Cerebellar nuclear complex (tissue), 1 donor: ENCODE measurements around the gene OR6V1.
"Not testable (repeated sequence)": the region's sequence is repeated elsewhere in the genome, so short reads cannot be mapped to it uniquely, and the experiment has no call there.

Experiments
- DNase-seq, 2 experiments: peaks; one replicate each; lab custom pipeline; 2025; lab: John Stamatoyannopoulos, UW

Gene OR6V1

GRCh38 chr7:143042790-143043271 is 9.3 kb upstream of the OR6V1 start:
- no peak for DNase-seq

GRCh38 chr7:143043391-143043790 is 8.8 kb upstream of the OR6V1 start:
- no peak for DNase-seq

GRCh38 chr7:143046426-143046851 is 5.7 kb upstream of the OR6V1 start:
- no peak for DNase-seq

- DNase-seq = no peak
Measured at GRCh38 chr7:143047326-143047725, 4.8 kb upstream of the OR6V1 start.

GRCh38 chr7:143048827-143049226 is 3.3 kb upstream of the OR6V1 start:
- DNase-seq = no peak

- DNase-seq = no peak
Measured at GRCh38 chr7:143049362-143049761, 2.8 kb upstream of the OR6V1 start.

GRCh38 chr7:143050931-143051330 is 1.2 kb upstream of the OR6V1 start:
- no peak for DNase-seq

GRCh38 chr7:143054621-143055020 is 2.5 kb downstream of the OR6V1 start:
- DNase-seq = no peak

GRCh38 chr7:143055754-143056153 is 3.6 kb downstream of the OR6V1 start:
- DNase-seq = no peak

- no peak for DNase-seq
Measured at GRCh38 chr7:143063741-143064140, 11.6 kb downstream of the OR6V1 start.

GRCh38 chr7:143068446-143068845 is 16.3 kb downstream of the OR6V1 start:
- DNase-seq = no peak

GRCh38 chr7:143069912-143070500 is 17.9 kb downstream of the OR6V1 start:
- DNase-seq = no peak

GRCh38 chr7:143073556-143073955 is 21.4 kb downstream of the OR6V1 start:
- no peak for DNase-seq

- no peak for DNase-seq
Measured at GRCh38 chr7:143074141-143074540, 22.0 kb downstream of the OR6V1 start.

GRCh38 chr7:143085109-143085508 is 33.0 kb downstream of the OR6V1 start:
- no peak for DNase-seq

- not testable (repeated sequence) for DNase-seq
Measured at GRCh38 chr7:143085610-143086009, 33.5 kb downstream of the OR6V1 start.

- not testable (repeated sequence) for DNase-seq
Measured at GRCh38 chr7:143088549-143089231, 36.5 kb downstream of the OR6V1 start.

- no peak for DNase-seq
Measured at GRCh38 chr7:143096146-143096545, 44.0 kb downstream of the OR6V1 start.

GRCh38 chr7:143099579-143099978 is 47.4 kb downstream of the OR6V1 start:
- not testable (repeated sequence) for DNase-seq
